SU-DHL-6 (cell line): ENCODE measurements around the gene NAV1.

Experiments used
- H2AFZ ChIP-seq: fragments of 200-600 bp; sonication (generic); 2 replicates; pipeline ENCODE4 v1.6.1; 2014; ENCODE audit warnings: low read depth, mild to moderate bottlenecking, moderate library complexity, mixed read lengths, antibody characterized with exemption, low read length; ENCODE audit not compliant: severe bottlenecking
- H3F3A ChIP-seq: fragments of 200-600 bp; shearing (Covaris generic); 2 replicates; pipeline ENCODE4 v1.6.0; 2016; ENCODE audit warnings: antibody characterized with exemption, mild to moderate bottlenecking; ENCODE audit not compliant: insufficient read depth
- H3K27ac ChIP-seq: fragments of 200-600 bp; sonication (generic); 2 replicates; pipeline ENCODE4 v1.5.1; 2016; ENCODE audit warnings: low read depth, mild to moderate bottlenecking, low read length, moderate library complexity, mixed read lengths
- H3K27me3 ChIP-seq: fragments of 200-600 bp; sonication (generic), shearing (Covaris generic); 2 replicates; pipeline ENCODE4 v1.6.0; 2014; ENCODE audit warnings: mild to moderate bottlenecking, low read length
- H3K36me3 ChIP-seq: fragments of 200-600 bp; sonication (generic); 2 replicates; pipeline ENCODE4 v1.6.1; 2014; ENCODE audit warnings: mild to moderate bottlenecking, low read length, mixed read lengths
- H3K4me2 ChIP-seq: fragments of 300-600, 200-600 bp; shearing (Covaris generic), sonication (generic); 2 replicates; pipeline ENCODE4 v1.6.0; 2014; ENCODE audit warnings: low read length, low read depth, mild to moderate bottlenecking; ENCODE audit not compliant: poor library complexity, severe bottlenecking
- H3K4me3 ChIP-seq: fragments of 200-600 bp; sonication (generic); 2 replicates; pipeline ENCODE4 v1.5.1; 2014; ENCODE audit warnings: antibody characterized with exemption, low read length, mild to moderate bottlenecking, mixed read lengths; ENCODE audit not compliant: insufficient read depth, poor library complexity, severe bottlenecking
- H3K79me2 ChIP-seq: fragments of 200-600 bp; sonication (generic); 2 replicates; pipeline ENCODE4 v1.6.1; 2014; ENCODE audit warnings: mild to moderate bottlenecking, low read length, moderate library complexity; ENCODE audit not compliant: insufficient read depth
- H3K9ac ChIP-seq: fragments of 200-600 bp; sonication (generic); 2 replicates; pipeline ENCODE4 v1.7.0; 2014; ENCODE audit warnings: mild to moderate bottlenecking, low read length
- H3K9me2 ChIP-seq: fragments of 200-600 bp; sonication (generic); replicated peaks from 2 replicates; pipeline ENCODE4 v1.6.1; 2014; ENCODE audit warnings: low read length; ENCODE audit not compliant: insufficient read depth
- H3K9me3 ChIP-seq: fragments of 200-600 bp; sonication (generic); 2 replicates; pipeline ENCODE4 v1.6.1; 2014; ENCODE audit warnings: low read length, mixed read lengths; ENCODE audit not compliant: insufficient read depth
- H4K20me1 ChIP-seq: fragments of 200-600 bp; sonication (generic); 2 replicates; pipeline ENCODE4 v1.6.1; 2014; ENCODE audit warnings: low read depth, mild to moderate bottlenecking, antibody characterized with exemption, low read length, moderate library complexity, mixed read lengths
- CTCF ChIP-seq: fragments of 200-600 bp; sonication (generic); IDR thresholded peaks from one replicate; pipeline ENCODE4 v1.5.1; 2017; ENCODE audit warnings: antibody characterized with exemption, mild to moderate bottlenecking, low read length, moderate library complexity; ENCODE audit not compliant: insufficient read depth, poor library complexity, severe bottlenecking
- EZH2phosphoT487 ChIP-seq: fragments of 200-600 bp; sonication (generic), shearing (Covaris generic); conservative IDR thresholded peaks from 2 replicates; pipeline ENCODE4 v1.6.1; 2018; ENCODE audit warnings: mild to moderate bottlenecking, antibody characterized with exemption, low read length, moderate library complexity, mixed read lengths

NAV1 gene

GRCh38 chr1:201535919-201536245, 3.0 kb upstream of the NAV1 start:
- Histone ChIP-seq H3K9ac (no peak overlapping the region), H4K20me1 (no peaks in the 10 kb centered on the region), H2AFZ (no peak overlapping the region), H3K9me2 (no peaks in the 10 kb centered on the region), H3K36me3 (no peaks in the 10 kb centered on the region), H3K27ac (no peak overlapping the region), H3K9me3 (no peaks in the 10 kb centered on the region), H3F3A (no peaks in the 10 kb centered on the region), H3K79me2 (no peaks in the 10 kb centered on the region), H3K4me2 (no peak overlapping the region), H3K27me3 (no peaks in the 10 kb centered on the region), H3K4me3 (no peak overlapping the region)
- no peak for TF ChIP-seq EZH2phosphoT487
- no peak for TF ChIP-seq CTCF

- Histone ChIP-seq H3K9me2 (no peaks in the 10 kb centered on the region), H3K9ac (no peak overlapping the region), H3F3A (no peaks in the 10 kb centered on the region), H3K27me3 (0 out of 2 replicates have a peak, but pooled peaks cover 3% of the 10 kb centered on the region), H3K36me3 (no peaks in the 10 kb centered on the region), H3K4me3 (no peak overlapping the region), H3K27ac (no peak overlapping the region), H3K4me2 (no peak overlapping the region), H3K79me2 (no peaks in the 10 kb centered on the region), H4K20me1 (no peaks in the 10 kb centered on the region), H2AFZ (no peak overlapping the region), H3K9me3 (no peaks in the 10 kb centered on the region)
- TF ChIP-seq EZH2phosphoT487 (no peak), CTCF (no peak)
Observed at GRCh38 chr1:201536558-201536957, 2.4 kb upstream of the NAV1 start.

- no peaks in the 10 kb centered on the region for H3K9me3 ChIP-seq
- H3K36me3 ChIP-seq, result no peaks in the 10 kb centered on the region
- no peak overlapping the region for H3K9ac ChIP-seq
- H3K27me3 ChIP-seq, result 0 out of 2 replicates have a peak, but pooled peaks cover 3% of the 10 kb centered on the region
- H2AFZ ChIP-seq, result no peak overlapping the region
- no peaks in the 10 kb centered on the region for H3F3A ChIP-seq
- no peak overlapping the region for H3K4me2 ChIP-seq
- no peaks in the 10 kb centered on the region for H3K79me2 ChIP-seq
- TF ChIP-seq EZH2phosphoT487, result no peak
- no peak for TF ChIP-seq CTCF
- H3K4me3 ChIP-seq, result no peak overlapping the region
- no peak overlapping the region for H3K27ac ChIP-seq
- no peaks in the 10 kb centered on the region for H4K20me1 ChIP-seq
- no peaks in the 10 kb centered on the region for H3K9me2 ChIP-seq
Observed at GRCh38 chr1:201537028-201537427, 1.9 kb upstream of the NAV1 start.

GRCh38 chr1:201537467-201537866, 1.5 kb upstream of the NAV1 start:
- Histone ChIP-seq H3K79me2 (no peaks in the 10 kb centered on the region), H3F3A (no peaks in the 10 kb centered on the region), H3K27ac (no peak overlapping the region)

More at GRCh38 chr1:201537467-201537866, 1.5 kb upstream of the NAV1 start:
- Histone ChIP-seq H3K36me3 (no peaks in the 10 kb centered on the region), H2AFZ (no peak overlapping the region), H3K9ac (no peak overlapping the region), H3K4me3 (no peak overlapping the region), H3K9me2 (no peaks in the 10 kb centered on the region), H3K4me2 (no peak overlapping the region), H4K20me1 (no peaks in the 10 kb centered on the region), H3K27me3 (0 out of 2 replicates have a peak, but pooled peaks cover 3% of the 10 kb centered on the region), H3K9me3 (no peaks in the 10 kb centered on the region)
- no peak for TF ChIP-seq CTCF
- no peak for TF ChIP-seq EZH2phosphoT487
